Measurements from ENCODE around the gene RBM14. TPM values are rescaled to one million over a fixed set of nuclear protein-coding genes. Genes with fewer than 3 reads are reported as not detected.

Gene RBM14
- total and polyA plus RNA-seq, 7 donors: 10.8 to 54.0 (median 37.5) TPM

DNA sequence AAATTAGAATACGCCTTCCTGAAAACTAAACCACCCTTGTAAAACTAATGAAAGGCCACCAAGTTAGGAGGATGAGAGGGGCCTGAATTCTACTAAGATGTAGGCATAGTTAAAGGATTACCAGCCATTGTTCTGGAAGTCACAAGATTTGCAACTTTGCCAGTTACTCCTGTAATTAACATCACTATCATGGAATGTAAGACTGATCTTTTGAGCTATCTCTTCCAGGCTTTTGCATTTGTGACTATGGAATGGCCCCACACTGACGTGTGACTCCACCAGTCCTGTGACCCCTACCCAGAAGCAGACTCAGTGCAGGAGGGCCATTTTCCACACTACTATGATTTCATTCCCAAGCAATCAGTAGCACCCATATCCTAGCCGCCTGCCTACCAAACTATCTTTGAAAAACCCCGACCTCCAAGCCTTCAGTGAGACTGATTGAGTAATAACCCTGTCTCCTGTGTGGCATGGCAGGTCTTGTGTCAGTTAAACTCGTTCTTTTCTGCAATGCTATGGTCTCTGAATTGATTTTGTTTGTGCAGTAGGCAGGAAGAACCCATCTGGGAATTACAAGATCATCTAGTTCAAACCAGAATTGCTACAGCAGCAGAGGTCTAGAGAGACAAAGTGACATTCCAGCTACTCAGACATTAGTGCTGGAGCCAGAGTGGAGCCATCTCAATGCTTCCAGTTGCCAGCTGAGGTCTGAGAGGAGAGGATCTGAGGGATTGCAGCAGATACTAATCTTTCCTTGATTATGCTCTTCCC, 46.2 kb upstream of the RBM14 start:
- TF ChIP-seq, protein P1, sequence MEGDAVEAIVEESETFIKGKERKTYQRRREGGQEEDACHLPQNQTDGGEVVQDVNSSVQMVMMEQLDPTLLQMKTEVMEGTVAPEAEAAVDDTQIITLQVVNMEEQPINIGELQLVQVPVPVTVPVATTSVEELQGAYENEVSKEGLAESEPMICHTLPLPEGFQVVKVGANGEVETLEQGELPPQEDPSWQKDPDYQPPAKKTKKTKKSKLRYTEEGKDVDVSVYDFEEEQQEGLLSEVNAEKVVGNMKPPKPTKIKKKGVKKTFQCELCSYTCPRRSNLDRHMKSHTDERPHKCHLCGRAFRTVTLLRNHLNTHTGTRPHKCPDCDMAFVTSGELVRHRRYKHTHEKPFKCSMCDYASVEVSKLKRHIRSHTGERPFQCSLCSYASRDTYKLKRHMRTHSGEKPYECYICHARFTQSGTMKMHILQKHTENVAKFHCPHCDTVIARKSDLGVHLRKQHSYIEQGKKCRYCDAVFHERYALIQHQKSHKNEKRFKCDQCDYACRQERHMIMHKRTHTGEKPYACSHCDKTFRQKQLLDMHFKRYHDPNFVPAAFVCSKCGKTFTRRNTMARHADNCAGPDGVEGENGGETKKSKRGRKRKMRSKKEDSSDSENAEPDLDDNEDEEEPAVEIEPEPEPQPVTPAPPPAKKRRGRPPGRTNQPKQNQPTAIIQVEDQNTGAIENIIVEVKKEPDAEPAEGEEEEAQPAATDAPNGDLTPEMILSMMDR (IDR thresholded peaks at IDR 0.05): no peak
- no peak for TF ChIP-seq POLR2AphosphoS5 (IDR thresholded peaks at IDR 0.05)
- no peak for TF ChIP-seq EP300 (IDR thresholded peaks at IDR 0.05)
- TF ChIP-seq POLR2A (IDR thresholded peaks at IDR 0.05): no peak
- intact Hi-C loops (cut with DNase I): no loop called here
- Histone ChIP-seq H3K4me3 (no peak overlapping the region), H3K27me3 (no peaks in the 10 kb centered on the region), H3K4me1 (peaks cover 0 to 18% (median 14%) of the 10 kb centered on the region in 4 donors), H3K36me3 (peaks cover 0 to 14% (median 3%) of the 10 kb centered on the region in 4 donors), H3K9me3 (no peaks in the 10 kb centered on the region), H3K27ac (no peak overlapping the region)
- WGBS, 2 donors: 70 to 72% methylated on average over 5 of the region's 5 CpGs
- no peak for DNase-seq

DNA sequence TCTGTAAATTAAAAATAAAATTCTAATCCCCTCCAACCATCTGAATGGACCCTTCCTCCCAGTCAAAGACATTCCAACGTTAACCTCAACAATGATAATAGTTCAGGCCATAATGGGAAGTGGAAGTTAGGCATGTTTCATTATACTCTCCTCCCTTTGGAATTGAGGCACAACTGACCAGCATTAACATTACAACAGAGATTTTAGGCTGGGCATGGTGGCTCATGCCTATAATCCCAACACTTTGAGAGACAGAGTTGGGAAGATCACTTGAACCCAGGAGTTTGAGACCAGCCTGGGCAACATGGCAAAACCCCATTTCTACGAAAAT, 45.6 kb upstream of the RBM14 start:
- WGBS, 2 donors: 78 to 83% methylated on average over 2 of the region's 2 CpGs
- H3K9me3 ChIP-seq: no peaks in the 10 kb centered on the region
- TF ChIP-seq, protein P1 (IDR thresholded peaks at IDR 0.05): no peak
- no peak for TF ChIP-seq POLR2A (IDR thresholded peaks at IDR 0.05)
- no peak for DNase-seq
- intact Hi-C loops (cut with DNase I): no loop called here
- no peak overlapping the region for H3K27ac ChIP-seq
- no peak overlapping the region for H3K4me3 ChIP-seq
- H3K4me1 ChIP-seq: peaks cover 0 to 18% (median 14%) of the 10 kb centered on the region in 4 donors
- H3K36me3 ChIP-seq: peaks cover 0 to 8% (median 0%) of the 10 kb centered on the region in 4 donors
- H3K27me3 ChIP-seq: no peaks in the 10 kb centered on the region

DNA sequence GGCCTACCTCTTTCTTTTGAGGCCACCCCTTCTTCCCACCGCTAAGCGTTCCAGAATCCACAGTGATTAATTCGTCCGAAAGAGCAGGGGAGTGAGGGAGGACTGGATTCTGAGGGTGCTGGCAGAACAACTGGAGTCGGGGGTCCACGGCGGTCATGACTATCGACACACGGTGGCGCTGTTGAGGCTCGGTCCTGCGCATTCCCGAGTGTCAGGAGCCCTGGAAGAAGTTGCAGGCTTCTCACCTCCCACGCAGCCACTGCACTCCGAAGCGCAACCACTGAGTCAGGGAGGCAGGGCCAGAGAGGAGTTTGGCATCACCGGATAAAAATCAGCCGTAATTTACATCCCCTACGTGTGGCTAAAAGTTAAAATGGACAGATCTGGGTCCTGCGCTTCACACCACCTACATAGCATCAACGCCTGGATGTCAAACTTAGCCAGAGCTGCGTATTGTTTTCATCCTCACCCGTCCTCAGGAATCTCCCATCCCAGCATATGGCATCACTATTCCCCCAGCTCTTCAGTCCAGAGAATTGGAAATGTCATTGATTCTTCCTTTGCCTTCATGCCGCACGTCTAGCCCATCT, 37.3 kb upstream of the RBM14 start:
- intact Hi-C loops (cut with DNase I): loop anchor here (1.0 to 2.0 kb wide), 2 partner anchors 99 to 256 kb away; no protein-coding TSS in a partner anchor
- Histone ChIP-seq H3K27me3 (no peaks in the 10 kb centered on the region), H3K27ac (no peak overlapping the region), H3K36me3 (no peaks in the 10 kb centered on the region), H3K9me3 (no peaks in the 10 kb centered on the region), H3K4me3 (no peak overlapping the region), H3K4me1 (peaks cover 0 to 7% (median 2%) of the 10 kb centered on the region in 4 donors)
- 19 to 20% methylated on average over 25 of the region's 25 CpGs for WGBS, 2 donors
- peak; percentile 89 for DNase-seq
- TF ChIP-seq POLR2AphosphoS5 (IDR thresholded peaks at IDR 0.05) (peak in 2 of 4 donors; percentile 31 to 41), EP300 (IDR thresholded peaks at IDR 0.05) (no peak)
- TF ChIP-seq, protein P1 (IDR thresholded peaks at IDR 0.05): peak; percentile 81 to 92 (median 90)

DNA sequence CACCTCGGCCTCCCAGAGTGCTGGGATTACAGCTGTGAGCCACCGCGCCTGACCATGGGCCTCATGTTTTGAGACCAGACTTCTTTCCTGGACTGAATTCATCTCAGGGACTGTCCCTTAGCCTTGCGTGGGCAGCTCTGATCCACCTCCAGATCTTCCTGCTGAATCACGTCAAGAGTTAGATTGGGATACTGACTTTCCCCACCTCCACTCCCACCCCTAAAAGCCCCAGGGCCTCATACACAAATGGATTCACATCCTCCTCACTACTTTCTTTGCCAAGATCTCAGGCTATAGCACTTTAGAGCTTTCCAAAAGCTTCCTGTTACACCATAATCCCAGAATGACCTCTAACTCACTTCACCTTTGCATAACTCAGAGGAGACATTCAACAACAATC, 35.6 kb upstream of the RBM14 start:
- intact Hi-C loops (cut with DNase I): no loop called here
- H3K36me3 ChIP-seq: no peaks in the 10 kb centered on the region
- H3K4me3 ChIP-seq: no peak overlapping the region
- TF ChIP-seq EP300 (IDR thresholded peaks at IDR 0.05) (no peak), POLR2A (IDR thresholded peaks at IDR 0.05) (no peak), POLR2AphosphoS5 (IDR thresholded peaks at IDR 0.05) (no peak)
- TF ChIP-seq, protein P1 (IDR thresholded peaks at IDR 0.05): no peak
- no peak for DNase-seq
- no peaks in the 10 kb centered on the region for H3K9me3 ChIP-seq
- H3K4me1 ChIP-seq: peaks cover 0 to 7% (median 2%) of the 10 kb centered on the region in 4 donors
- H3K27ac ChIP-seq: no peak overlapping the region
- 86 to 87% methylated on average over 5 of the region's 5 CpGs for WGBS, 2 donors
- H3K27me3 ChIP-seq: no peaks in the 10 kb centered on the region

Measured in sigmoid colon (tissue), 7 donors.